Muscle of leg (tissue), 11 donors: Measurements from ENCODE around the gene RCHY1. TPM values are rescaled to one million over a fixed set of nuclear protein-coding genes. Genes with fewer than 3 reads are reported as not detected.
A peak's percentile ranks its signal among the peaks of the same experiment; 100 is the strongest.

Experiments
- DNase-seq: peaks from one replicate; pipeline ENCODE4 v3.0.0; 2013
- H3K27ac ChIP-seq: one replicate; pipeline ENCODE4 v1.5.1; 2013; ENCODE audit warnings: mild to moderate bottlenecking, low read length, control low read depth
- H3K27me3 ChIP-seq: one replicate; pipeline ENCODE4 v1.6.1; 2013; ENCODE audit warnings: low read length; ENCODE audit not compliant: control insufficient read depth, insufficient read depth
- H3K36me3 ChIP-seq: one replicate; pipeline ENCODE4 v1.6.1; 2013; ENCODE audit warnings: low read length; ENCODE audit not compliant: control insufficient read depth, insufficient read depth
- H3K4me1 ChIP-seq: one replicate; pipeline ENCODE4 v1.6.1; 2013; ENCODE audit warnings: low read length; ENCODE audit not compliant: control insufficient read depth, insufficient read depth
- H3K4me3 ChIP-seq: one replicate; pipeline ENCODE4 v1.5.1; 2013; ENCODE audit warnings: low read length, control low read depth
- H3K9me3 ChIP-seq: replicated peaks from 2 replicates; pipeline ENCODE4 v1.6.1; 2013; ENCODE audit warnings: low read depth, low read length; ENCODE audit not compliant: control insufficient read depth
- WGBS: methylation state at CpG from one replicate; pipeline ENCODE4 v1.1.5; 2013; ENCODE audit warnings: missing lambda C conversion rate; ENCODE audit not compliant: insufficient coverage; 5-methylcytosine and 5-hydroxymethylcytosine counted together
- polyA plus RNA-seq, 8 donors: library from polyadenylated mRNA; unstranded; fragments of 120-200 nt; gene quantifications; one replicate each; pipeline versions ENCODE4 v1.2.1 to v1.2.3, GENCODE V29; 2013; ENCODE audit warnings: inconsistent platforms in 1 of 8, low replicate concordance in 1 of 8; ENCODE audit not compliant: insufficient read length in 8 of 8, insufficient read depth in 1 of 8
- total RNA-seq: library from RNA; stranded (reverse); fragments of 120-200 nt; gene quantifications from one replicate; pipeline ENCODE4 v1.2.4, GENCODE V29; 2013

The RCHY1 gene
- total and polyA plus RNA-seq, 9 donors: 19.2 to 34.1 (median 26.5) TPM

DNA sequence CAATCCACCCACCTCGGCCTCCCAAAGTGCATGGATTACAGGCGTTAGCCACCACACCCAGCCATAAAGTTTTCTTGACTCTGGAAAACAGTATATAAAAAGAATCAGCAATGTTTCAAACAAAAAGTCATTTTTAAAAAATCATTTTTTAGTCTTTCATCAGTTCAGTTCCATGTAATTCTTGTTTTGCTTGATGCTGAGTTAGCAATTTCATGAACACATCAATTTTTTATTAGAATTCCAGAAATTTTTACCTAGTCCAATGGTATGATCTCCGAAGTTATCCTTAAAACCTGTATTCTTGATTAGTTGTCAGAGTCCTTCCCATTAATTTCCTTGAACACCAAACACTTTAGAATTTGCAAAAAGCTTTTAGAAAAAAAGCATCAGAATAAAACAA, 56.8 kb downstream of the RCHY1 start:
- no peaks in the 10 kb centered on the region for H3K27me3 ChIP-seq
- H3K27ac ChIP-seq: no peak overlapping the region
- no peaks in the 10 kb centered on the region for H3K9me3 ChIP-seq
- no peaks in the 10 kb centered on the region for H3K36me3 ChIP-seq
- WGBS: no CpG with 5 or more reads among the region's 3 CpGs
- no peak for DNase-seq
- H3K4me1 ChIP-seq: no peaks in the 10 kb centered on the region
- H3K4me3 ChIP-seq: no peak overlapping the region

DNA sequence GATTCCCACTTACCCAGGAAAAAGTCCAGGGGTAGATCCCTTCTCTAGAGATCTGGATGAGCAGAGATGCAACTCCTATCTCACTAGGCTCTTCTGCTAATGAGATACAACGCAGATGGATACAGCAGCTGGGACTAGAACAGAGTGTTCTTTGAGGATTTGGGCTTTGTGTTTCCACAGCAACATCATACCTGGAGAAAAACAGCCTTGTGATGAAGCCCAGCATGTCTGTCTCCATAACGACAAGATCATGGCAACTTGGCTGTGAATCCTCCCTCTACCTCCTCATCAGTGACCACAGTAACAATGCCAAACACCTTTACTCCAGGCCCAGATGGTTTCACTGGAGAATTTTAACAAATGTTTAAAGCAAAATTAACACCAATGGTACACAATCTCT, 80.1 kb downstream of the RCHY1 start:
- Histone ChIP-seq H3K27me3 (no peaks in the 10 kb centered on the region), H3K4me1 (no peaks in the 10 kb centered on the region), H3K4me3 (no peak overlapping the region), H3K36me3 (no peaks in the 10 kb centered on the region), H3K27ac (no peak overlapping the region), H3K9me3 (no peaks in the 10 kb centered on the region)
- no peak for DNase-seq
- whole genome bisulfite sequencing: 20% methylated on average over 1 of the region's 2 CpGs

- Histone ChIP-seq H3K4me3 (no peak overlapping the region), H3K4me1 (no peaks in the 10 kb centered on the region), H3K36me3 (no peaks in the 10 kb centered on the region), H3K27me3 (no peaks in the 10 kb centered on the region), H3K9me3 (no peaks in the 10 kb centered on the region), H3K27ac (no peak overlapping the region)
- no peak for DNase-seq
Measured at GRCh38 chr4:75432683-75433082, 81.5 kb downstream of the RCHY1 start.

- Histone ChIP-seq H3K4me3 (no peak overlapping the region), H3K36me3 (no peaks in the 10 kb centered on the region), H3K9me3 (no peaks in the 10 kb centered on the region), H3K27me3 (no peaks in the 10 kb centered on the region), H3K27ac (no peak overlapping the region), H3K4me1 (no peaks in the 10 kb centered on the region)
- peak; percentile 20 for DNase-seq
- WGBS: no CpG with 5 or more reads among the region's 1 CpG
Measured at GRCh38 chr4:75429208-75429607, 85.0 kb downstream of the RCHY1 start.

Other genes with a start within 250 kb of the RCHY1 start
- 16.1 TPM for gene THAP6, start 70 bp upstream of the RCHY1 start, total RNA-seq
- 10 to 100 TPM; 10.5 to 16.6 (median 12.2) TPM for gene THAP6, start 70 bp upstream of the RCHY1 start, polyA plus RNA-seq
- gene ODAPH, start 41.7 kb upstream of the RCHY1 start, total RNA-seq: not detected
- gene ODAPH, start 41.7 kb upstream of the RCHY1 start, polyA plus RNA-seq: under 1 TPM in 2 of 8 donors, not detected in 6; 0.18 to 0.22 TPM
- 0.22 TPM for gene CDKL2, start 116.1 kb upstream of the RCHY1 start, total RNA-seq
- under 1 TPM; 0.08 to 0.26 (median 0.15) TPM for gene CDKL2, start 116.1 kb upstream of the RCHY1 start, polyA plus RNA-seq
- 116 TPM for gene G3BP2, start 159.0 kb upstream of the RCHY1 start, total RNA-seq
- 100 to 1,000 TPM in 7 of 8 donors, 10 to 100 TPM in 1; 97.7 to 180 (median 161) TPM for gene G3BP2, start 159.0 kb upstream of the RCHY1 start, polyA plus RNA-seq
- 187 TPM for gene USO1, start 210.2 kb upstream of the RCHY1 start, total RNA-seq
- gene USO1, start 210.2 kb upstream of the RCHY1 start, polyA plus RNA-seq: 100 to 1,000 TPM; 145 to 209 (median 174) TPM